ENCODE data around the gene STRA8.

Gene STRA8

GRCh38 chr7:135233570-135233969, at the start of gene STRA8:
TSS of gene STRA8 (plus strand) at chr7:135233838. CDS start at chr7:135240525, 6,687 bp downstream.
- DNase-seq, result no peak

- no peak for DNase-seq
Measured at GRCh38 chr7:135184254-135184841, 49.3 kb upstream of the STRA8 start.

GRCh38 chr7:135185471-135186260, 48.0 kb upstream of the STRA8 start:
- no peak for DNase-seq

- DNase-seq, result no peak
Measured at GRCh38 chr7:135186261-135186540, 47.4 kb upstream of the STRA8 start.

- DNase-seq, result no peak
Measured at GRCh38 chr7:135186841-135187253, 46.8 kb upstream of the STRA8 start.

- no peak for DNase-seq
Measured at GRCh38 chr7:135188298-135188984, 45.2 kb upstream of the STRA8 start.

- DNase-seq, result no peak
Measured at GRCh38 chr7:135189221-135189662, 44.4 kb upstream of the STRA8 start.

GRCh38 chr7:135189961-135190360, 43.7 kb upstream of the STRA8 start:
- no peak for DNase-seq

- DNase-seq, result no peak
Measured at GRCh38 chr7:135190703-135191102, 42.9 kb upstream of the STRA8 start.

- no peak for DNase-seq
Measured at GRCh38 chr7:135192914-135193536, 40.6 kb upstream of the STRA8 start.

- no peak for DNase-seq
Measured at GRCh38 chr7:135193615-135194081, 40.0 kb upstream of the STRA8 start.

GRCh38 chr7:135194494-135195095, 39.0 kb upstream of the STRA8 start:
- DNase-seq, result no peak

GRCh38 chr7:135195156-135195555, 38.5 kb upstream of the STRA8 start:
- no peak for DNase-seq

- no peak for DNase-seq
Measured at GRCh38 chr7:135195968-135196629, 37.5 kb upstream of the STRA8 start.

GRCh38 chr7:135197343-135197742, 36.3 kb upstream of the STRA8 start:
- no peak for DNase-seq

- DNase-seq, result no peak
Measured at GRCh38 chr7:135197906-135198655, 35.6 kb upstream of the STRA8 start.

GRCh38 chr7:135199439-135199838, 34.2 kb upstream of the STRA8 start:
- DNase-seq, result no peak

GRCh38 chr7:135200821-135201331, 32.8 kb upstream of the STRA8 start:
- no peak for DNase-seq

GRCh38 chr7:135201350-135201749, 32.3 kb upstream of the STRA8 start:
- no peak for DNase-seq

GRCh38 chr7:135204341-135204749, 29.3 kb upstream of the STRA8 start:
- no peak for DNase-seq

GRCh38 chr7:135204876-135205275, 28.8 kb upstream of the STRA8 start:
- no peak for DNase-seq

GRCh38 chr7:135205850-135206249, 27.8 kb upstream of the STRA8 start:
- DNase-seq, result no peak
